ENCODE results near the gene POLR1A.

POLR1A gene

DNA sequence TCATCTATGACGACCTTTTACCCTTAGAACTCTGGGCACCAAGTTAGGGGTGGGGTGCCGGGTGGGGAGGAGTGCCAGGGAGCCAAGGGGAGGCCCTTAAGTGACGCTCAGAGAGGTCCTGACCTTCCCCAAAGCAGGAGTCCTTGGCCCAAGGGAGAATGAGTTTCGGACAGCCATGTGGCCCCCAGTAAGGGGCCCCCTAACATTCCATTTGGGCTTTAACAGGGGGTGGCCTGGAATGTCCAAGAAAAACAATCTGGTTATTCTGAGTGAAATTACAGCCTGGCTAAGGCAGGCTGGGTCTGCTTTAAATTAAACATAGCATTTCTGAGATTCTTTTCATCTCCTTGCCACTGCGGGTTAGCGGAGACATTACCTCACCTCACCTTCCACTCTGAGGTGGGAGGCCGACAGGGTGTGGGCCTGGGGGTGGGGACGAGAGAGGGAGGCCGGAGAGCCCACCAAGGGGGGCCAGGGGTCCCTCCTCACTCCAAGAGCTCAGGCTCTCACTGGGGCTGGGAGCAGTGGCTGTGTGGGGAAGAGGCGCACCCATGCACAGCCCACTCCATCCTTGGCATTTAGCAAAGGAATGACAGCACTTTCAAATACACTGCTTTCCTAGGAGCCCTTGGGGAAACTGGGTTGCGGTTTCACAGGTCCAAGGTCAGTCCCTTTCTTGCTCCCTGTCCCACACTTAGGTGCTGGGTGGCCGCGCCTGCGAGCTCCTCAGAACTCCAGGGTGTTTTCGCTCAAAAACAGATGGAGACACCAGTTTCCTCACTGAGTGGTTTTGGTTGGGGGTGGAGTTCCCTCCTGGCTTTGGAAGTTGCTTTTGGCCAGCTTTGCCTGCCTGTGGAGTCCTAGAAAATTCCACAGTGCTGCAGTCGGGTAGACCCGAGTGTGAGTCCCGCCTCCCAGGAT is 107.4 kb downstream of the POLR1A start:
- peak; percentile 85 for DNase-seq (ENCODE audit: low read depth)
- TF ChIP-seq, protein P1, sequence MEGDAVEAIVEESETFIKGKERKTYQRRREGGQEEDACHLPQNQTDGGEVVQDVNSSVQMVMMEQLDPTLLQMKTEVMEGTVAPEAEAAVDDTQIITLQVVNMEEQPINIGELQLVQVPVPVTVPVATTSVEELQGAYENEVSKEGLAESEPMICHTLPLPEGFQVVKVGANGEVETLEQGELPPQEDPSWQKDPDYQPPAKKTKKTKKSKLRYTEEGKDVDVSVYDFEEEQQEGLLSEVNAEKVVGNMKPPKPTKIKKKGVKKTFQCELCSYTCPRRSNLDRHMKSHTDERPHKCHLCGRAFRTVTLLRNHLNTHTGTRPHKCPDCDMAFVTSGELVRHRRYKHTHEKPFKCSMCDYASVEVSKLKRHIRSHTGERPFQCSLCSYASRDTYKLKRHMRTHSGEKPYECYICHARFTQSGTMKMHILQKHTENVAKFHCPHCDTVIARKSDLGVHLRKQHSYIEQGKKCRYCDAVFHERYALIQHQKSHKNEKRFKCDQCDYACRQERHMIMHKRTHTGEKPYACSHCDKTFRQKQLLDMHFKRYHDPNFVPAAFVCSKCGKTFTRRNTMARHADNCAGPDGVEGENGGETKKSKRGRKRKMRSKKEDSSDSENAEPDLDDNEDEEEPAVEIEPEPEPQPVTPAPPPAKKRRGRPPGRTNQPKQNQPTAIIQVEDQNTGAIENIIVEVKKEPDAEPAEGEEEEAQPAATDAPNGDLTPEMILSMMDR (conservative IDR thresholded peaks at IDR 0.05; ENCODE audit: low read depth, low read length), result no peak
- peak overlapping the region; percentile 24 for H3K4me3 ChIP-seq (ENCODE audit: low read depth, low read length)

DNA sequence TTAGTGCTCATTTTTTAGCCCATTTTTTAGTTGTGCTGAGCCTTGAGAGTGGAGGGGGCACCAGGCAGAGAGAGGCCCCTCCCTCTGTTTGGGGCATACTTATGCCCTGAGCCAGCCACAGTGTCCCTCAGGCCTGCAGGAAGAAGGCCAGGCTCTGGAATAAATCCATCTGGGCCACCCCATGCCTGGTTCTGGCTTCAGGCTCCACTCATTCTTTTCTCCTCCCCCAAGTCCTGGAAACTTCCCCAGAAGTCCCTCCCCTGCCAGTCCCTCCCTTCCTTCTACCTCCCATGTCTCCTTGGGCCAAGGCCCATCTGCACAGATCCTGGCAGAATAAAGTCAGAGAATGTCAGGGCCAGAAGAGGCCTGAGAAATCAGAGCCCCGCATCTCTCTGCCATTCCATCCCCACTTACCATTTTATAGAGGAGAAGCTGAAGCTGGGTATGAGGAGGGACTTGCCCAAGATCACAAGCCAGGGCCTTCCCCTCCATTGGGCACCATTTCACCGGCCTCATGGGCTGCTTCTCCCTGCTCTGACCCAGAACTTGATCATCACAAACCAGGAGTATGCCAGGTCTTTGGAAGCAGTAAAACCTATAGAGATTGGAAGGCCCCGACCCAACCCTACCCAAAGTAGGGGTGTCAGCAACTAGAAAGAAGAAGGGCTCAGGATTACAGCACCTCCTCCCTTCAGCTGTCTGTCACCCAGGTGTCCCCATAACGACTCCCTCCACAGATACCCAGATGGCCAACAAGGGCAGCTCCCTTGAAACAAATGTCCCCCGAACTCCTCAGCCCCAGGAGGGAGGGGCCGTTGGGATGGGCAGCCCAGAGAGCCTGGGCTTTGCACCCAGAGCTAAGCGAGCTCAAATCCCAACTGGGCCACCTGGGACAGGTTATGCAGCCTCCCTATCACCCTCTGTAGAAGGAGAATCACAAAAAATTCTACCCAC is 108.4 kb downstream of the POLR1A start:
- H3K4me3 ChIP-seq (ENCODE audit: low read depth, low read length), result no peak overlapping the region
- TF ChIP-seq, protein P1 (conservative IDR thresholded peaks at IDR 0.05; ENCODE audit: low read depth, low read length), result no peak

DNA sequence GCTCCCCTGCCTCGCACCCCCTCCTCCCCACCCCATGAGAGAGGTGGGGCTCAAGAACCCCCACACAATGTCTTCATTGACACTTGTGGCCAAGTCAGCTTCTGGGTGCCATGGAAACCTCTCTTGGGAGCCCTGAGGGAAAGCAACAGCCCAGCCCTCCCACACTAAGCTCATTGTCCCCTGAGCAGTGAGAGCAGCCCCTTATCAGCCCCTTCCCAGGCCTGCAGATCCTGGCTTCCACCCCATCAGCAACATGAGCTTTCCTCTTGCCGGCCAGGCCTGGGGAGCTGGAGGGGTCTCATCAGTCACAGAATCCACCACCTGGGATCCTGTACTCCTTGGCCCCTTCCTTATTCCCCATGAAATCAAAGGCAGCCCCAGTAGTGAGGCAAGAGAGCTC is 109.1 kb downstream of the POLR1A start:
- H3K4me3 ChIP-seq (ENCODE audit: low read depth, low read length), result no peak overlapping the region
- TF ChIP-seq, protein P1 (conservative IDR thresholded peaks at IDR 0.05; ENCODE audit: low read depth, low read length), result no peak
- DNase-seq (ENCODE audit: low read depth), result no peak

More for the DNA sequence above, 108.4 kb downstream of the POLR1A start:
- DNase-seq (ENCODE audit: low read depth), result peak; percentile 24

DNA sequence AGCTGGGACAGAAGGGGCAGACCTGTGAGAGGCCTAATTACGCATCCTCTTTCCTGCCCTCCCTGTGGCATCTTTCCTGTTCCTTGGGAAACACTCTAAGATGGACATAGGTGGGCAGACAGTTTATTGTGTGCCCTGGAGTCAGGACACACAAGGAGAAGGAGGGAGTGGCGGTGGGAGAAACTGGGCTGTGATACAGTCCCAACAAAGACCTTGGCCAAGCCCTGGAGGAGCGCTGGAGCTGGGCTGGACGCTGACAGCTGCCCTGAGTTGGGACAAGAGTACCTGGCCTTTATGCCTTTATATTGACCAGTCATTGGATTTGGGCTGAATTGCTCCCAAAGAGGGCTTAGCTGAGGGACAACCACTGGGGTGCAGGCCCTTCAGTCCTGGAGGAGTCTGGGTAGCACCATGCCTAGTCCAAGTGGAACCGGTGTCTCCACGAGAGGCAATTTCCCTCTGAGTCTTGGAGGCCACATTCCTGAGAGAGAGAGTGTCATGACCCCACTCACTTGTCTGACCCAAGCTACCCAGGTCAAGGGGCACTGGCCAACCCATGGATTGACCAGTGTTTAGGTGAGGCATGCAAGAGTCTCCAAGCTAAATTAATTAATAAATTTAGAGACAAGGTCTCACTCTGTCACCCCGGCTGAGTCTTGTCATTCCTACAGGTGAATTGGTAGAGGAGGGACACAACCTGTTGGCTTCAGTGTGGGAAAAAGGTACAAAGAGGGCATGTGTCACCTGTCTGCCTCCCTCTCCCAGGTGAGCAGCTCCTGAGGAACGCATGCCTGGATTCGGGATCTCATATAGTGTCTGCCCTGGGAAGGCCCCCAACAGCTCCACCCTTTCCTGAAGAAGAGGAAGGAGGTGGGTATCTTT is 109.8 kb downstream of the POLR1A start:
- DNase-seq (ENCODE audit: low read depth), result no peak
- H3K4me3 ChIP-seq (ENCODE audit: low read depth, low read length), result no peak overlapping the region
- TF ChIP-seq, protein P1 (conservative IDR thresholded peaks at IDR 0.05; ENCODE audit: low read depth, low read length), result no peak

DNA sequence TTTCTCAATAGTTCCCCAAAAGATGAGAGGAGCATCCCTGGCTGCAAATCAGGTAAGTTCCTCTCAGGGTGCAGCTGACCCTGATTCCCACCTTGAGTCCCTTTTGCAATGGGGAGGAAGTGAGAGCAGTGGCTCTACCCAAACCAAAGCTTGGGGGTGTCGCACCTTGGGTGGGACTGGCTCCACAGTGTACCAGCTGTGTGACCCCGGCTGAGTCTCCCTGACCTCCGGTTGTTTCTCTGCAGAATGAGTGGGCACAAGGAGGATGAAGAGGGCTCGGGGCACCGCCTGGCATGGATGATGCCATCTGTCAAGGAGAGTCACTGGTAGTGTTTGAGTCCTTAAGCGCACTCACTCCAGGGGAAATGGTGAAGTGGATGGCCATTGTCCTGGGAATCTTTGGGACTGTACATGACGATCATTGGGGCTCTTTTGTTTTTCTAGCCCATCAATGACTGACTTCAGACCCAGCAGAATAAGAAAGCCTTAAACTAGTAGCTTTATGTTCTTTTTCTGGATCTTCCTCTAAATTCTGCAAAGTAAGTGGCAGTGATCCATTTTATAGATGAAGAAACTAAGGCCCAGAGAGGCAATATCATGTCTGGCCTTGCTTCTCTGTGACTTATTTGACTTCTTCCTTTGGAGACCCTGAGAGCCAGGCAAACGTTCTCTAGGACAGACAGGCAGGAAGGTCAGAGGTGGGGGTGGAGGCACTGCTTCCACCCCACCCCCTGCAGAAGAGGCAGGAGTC is 110.6 kb downstream of the POLR1A start:
- DNase-seq (ENCODE audit: low read depth), result no peak
- TF ChIP-seq, protein P1 (conservative IDR thresholded peaks at IDR 0.05; ENCODE audit: low read depth, low read length), result no peak
- no peak overlapping the region for H3K4me3 ChIP-seq (ENCODE audit: low read depth, low read length)

DNA sequence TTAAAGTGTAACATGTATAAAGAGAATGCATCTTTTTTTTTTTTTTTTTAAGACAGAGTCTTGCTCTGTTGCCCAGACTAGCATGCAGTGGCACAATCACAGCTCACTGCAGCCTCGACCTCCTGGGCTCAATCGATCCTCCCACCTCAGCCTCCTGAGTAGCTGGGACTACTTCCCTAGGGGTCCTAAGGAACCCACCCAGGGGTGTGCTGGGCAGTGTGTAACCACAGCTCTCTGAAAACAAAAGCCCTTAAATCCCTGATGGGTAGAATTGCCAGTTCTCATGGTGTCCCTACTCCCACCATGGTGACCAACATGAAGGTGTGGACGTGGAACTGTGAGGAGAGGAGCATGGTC is 111.3 kb downstream of the POLR1A start:
- TF ChIP-seq, protein P1 (conservative IDR thresholded peaks at IDR 0.05; ENCODE audit: low read depth, low read length), result no peak
- H3K4me3 ChIP-seq (ENCODE audit: low read depth, low read length), result no peak overlapping the region
- no peak for DNase-seq (ENCODE audit: low read depth)
